HCT116 (cell line): ENCODE measurements around the gene CISD3. TPM values are rescaled to one million over a fixed set of nuclear protein-coding genes. Genes with fewer than 3 reads are reported as not detected.

Experiments used
- ATAC-seq: fragments of 200-7000 bp; cut with Tn5 transposase; 2 replicates; pipeline ENCODE4 v1.9.1; 2020; ENCODE audit warnings: mild to moderate bottlenecking, moderate library complexity
- BruUV-seq: library from RNA; stranded (reverse); fragments of 400-500 nt; replicated peaks from 2 replicates; lab custom pipeline; 2021; lab: Mats Ljungman, UMichigan
- CTCF ChIA-PET: fragments of 300-600 bp; sonication (Branson Sonifier 250); formaldehyde crosslinking; loops from one replicate; lab custom pipeline; 2021; ENCODE audit warnings: antibody characterized with exemption; lab: Charles Lee
- POLR2A ChIA-PET: fragments of 300-600, 350-600 bp; sonication (Branson Sonifier 250); formaldehyde crosslinking; loops from one replicate; lab custom pipeline; 2021; ENCODE audit warnings: antibody characterized with exemption; lab: Charles Lee
- RAD21 ChIA-PET, 2 experiments: fragments of 300-600 bp; sonication (Branson Sonifier 250); formaldehyde crosslinking; loops; one replicate each; lab custom pipeline; 2023; ENCODE audit warnings: low total read pairs in 2 of 2; ENCODE audit not compliant: uncharacterized antibody in 2 of 2, unreplicated experiment in 2 of 2, low non-redundant PET in 1 of 2; lab: Charles Lee
- DNase-seq: peaks from one replicate; pipeline ENCODE4 v3.0.0-alpha.2; 2010; ENCODE audit warnings: low read depth, low spot score
- H2AFZ ChIP-seq: fragments of 200-600 bp; shearing (Covaris generic), sonication (generic); 2 replicates; pipeline ENCODE4 v1.6.1; 2017; ENCODE audit warnings: low read depth, mixed run types, mixed read lengths, antibody characterized with exemption, low read length; ENCODE audit not compliant: poor library complexity, severe bottlenecking
- H3K27ac ChIP-seq: 2 replicates; pipeline ENCODE4 v1.5.1; 2012; ENCODE audit warnings: low read depth, low read length
- H3K27me3 ChIP-seq: fragments of 200-600 bp; sonication (generic); 2 replicates; pipeline ENCODE4 v1.6.1; 2016; ENCODE audit warnings: mixed run types, low read length, mixed read lengths; ENCODE audit not compliant: insufficient read depth
- H3K36me3 ChIP-seq, 2 experiments: fragments of 200-500 bp in 1 of 2; fragments of 200-600 bp in 1 of 2; sonication (Bioruptor generic) in 1 of 2; sonication (generic) in 1 of 2; 2 replicates each; pipeline versions ENCODE4 v1.5.1 to v1.6.1; 2014 to 2016; ENCODE audit warnings: low read length in 2 of 2, inconsistent platforms in 1 of 2, mixed read lengths in 1 of 2, mixed run types in 1 of 2; ENCODE audit not compliant: insufficient read depth in 2 of 2, control insufficient read depth in 1 of 2
- H3K4me1 ChIP-seq, 2 experiments: fragments of 200-600 bp in 1 of 2; sonication (generic) in 1 of 2; 2 replicates each; pipeline versions ENCODE4 v1.5.1 to v1.6.1; 2012 to 2017; ENCODE audit warnings: low read length in 2 of 2, inconsistent platforms in 1 of 2, mild to moderate bottlenecking in 1 of 2, mixed read lengths in 1 of 2, mixed run types in 1 of 2, moderate library complexity in 1 of 2; ENCODE audit not compliant: insufficient read depth in 2 of 2, control insufficient read depth in 1 of 2
- H3K4me2 ChIP-seq: fragments of 200-600 bp; sonication (generic); 2 replicates; pipeline ENCODE4 v1.6.1; 2017; ENCODE audit warnings: mixed run types, low read length, mixed read lengths
- H3K4me3 ChIP-seq, 2 experiments: fragments of 200-600 bp in 1 of 2; sonication (generic) in 1 of 2; replicated peaks in 1 of 2; 2 replicates each; pipeline ENCODE4 v1.5.1; 2011 to 2016; ENCODE audit warnings: low read length in 2 of 2, control low read depth in 1 of 2, low read depth in 1 of 2, mild to moderate bottlenecking in 1 of 2, mixed read lengths in 1 of 2, mixed run types in 1 of 2
- H3K79me2 ChIP-seq: fragments of 200-600 bp; sonication (generic); 2 replicates; pipeline ENCODE4 v1.6.1; 2017; ENCODE audit warnings: mild to moderate bottlenecking, mixed run types, low read length, moderate library complexity, mixed read lengths; ENCODE audit not compliant: insufficient read depth
- H3K9ac ChIP-seq: fragments of 200-600 bp; sonication (generic); 2 replicates; pipeline ENCODE4 v1.6.1; 2016; ENCODE audit warnings: low read length, mixed read lengths
- H3K9me2 ChIP-seq: fragments of 200-600 bp; sonication (generic), shearing (Covaris generic); 2 replicates; pipeline ENCODE4 v1.6.1; 2017; ENCODE audit warnings: mixed run types, mild to moderate bottlenecking, moderate library complexity; ENCODE audit not compliant: insufficient read depth
- H3K9me3 ChIP-seq, 2 experiments: fragments of 200-500 bp in 1 of 2; fragments of 200-600 bp in 1 of 2; sonication (Bioruptor generic) in 1 of 2; sonication (generic) in 1 of 2; 2 replicates each; pipeline ENCODE4 v1.6.1; 2014 to 2017; ENCODE audit warnings: low read length in 2 of 2, mixed read lengths in 2 of 2, inconsistent platforms in 1 of 2, low read depth in 1 of 2, mild to moderate bottlenecking in 1 of 2, mixed run types in 1 of 2, moderate library complexity in 1 of 2; ENCODE audit not compliant: control insufficient read depth in 1 of 2, insufficient read depth in 1 of 2
- H4K20me1 ChIP-seq: fragments of 200-600 bp; sonication (generic), shearing (Covaris generic); 2 replicates; pipeline ENCODE4 v1.6.1; 2017; ENCODE audit warnings: mixed run types, mild to moderate bottlenecking, moderate library complexity; ENCODE audit not compliant: insufficient read depth
- CEBPB ChIP-seq: IDR thresholded peaks from 2 replicates; pipeline ENCODE4 v1.6.1; 2012; ENCODE audit warnings: low read depth
- ELF1 ChIP-seq: IDR thresholded peaks from 2 replicates; pipeline ENCODE4 v1.6.1; 2012; ENCODE audit warnings: low read depth, borderline replicate concordance
- EZH2phosphoT487 ChIP-seq: fragments of 200-600 bp; IDR thresholded peaks from 2 replicates; pipeline ENCODE4 v1.6.1; 2018; ENCODE audit warnings: antibody characterized with exemption, borderline replicate concordance
- POLR2AphosphoS5 ChIP-seq: IDR thresholded peaks from 2 replicates; pipeline ENCODE4 v1.6.1; 2011; ENCODE audit warnings: mild to moderate bottlenecking, low read depth, low read length, moderate library complexity
- RAD21 ChIP-seq: IDR thresholded peaks from 2 replicates; pipeline ENCODE4 v1.6.1; 2012; ENCODE audit warnings: low read depth, mild to moderate bottlenecking
- SRF ChIP-seq: IDR thresholded peaks from 2 replicates; pipeline ENCODE4 v1.6.1; 2012; ENCODE audit warnings: low read depth
- ZNF274 ChIP-seq: fragments of 200-500 bp; sonication (Bioruptor generic); IDR thresholded peaks from 2 replicates; pipeline ENCODE4 v1.6.1; 2014; ENCODE audit warnings: mild to moderate bottlenecking, low read depth, low read length, inconsistent platforms
- intact Hi-C: fragments of 100-400 bp; cut with micrococcal nuclease; formaldehyde crosslinking; loops from 2 replicates; pipeline ENCODE4 v1.10.0; 2022
- total RNA-seq: library from RNA; stranded (reverse); gene quantifications from one replicate; pipeline ENCODE4 v1.2.1, GENCODE V29; 2021; ENCODE audit not compliant: unreplicated experiment
- TF ChIP-seq, protein P1 (sequence below): IDR thresholded peaks from 2 replicates; pipeline ENCODE4 v1.6.1; 2012; ENCODE audit warnings: low read depth
- TF ChIP-seq, protein P2 (sequence below): IDR thresholded peaks from 2 replicates; pipeline ENCODE4 v1.6.1; 2012
- TF ChIP-seq, protein P3 (sequence below): IDR thresholded peaks from 2 replicates; pipeline ENCODE4 v1.6.1; 2012

Gene CISD3
- total RNA-seq, 1 experiment from 2014 or later = 50.2 TPM

- TF ChIP-seq, protein P1, sequence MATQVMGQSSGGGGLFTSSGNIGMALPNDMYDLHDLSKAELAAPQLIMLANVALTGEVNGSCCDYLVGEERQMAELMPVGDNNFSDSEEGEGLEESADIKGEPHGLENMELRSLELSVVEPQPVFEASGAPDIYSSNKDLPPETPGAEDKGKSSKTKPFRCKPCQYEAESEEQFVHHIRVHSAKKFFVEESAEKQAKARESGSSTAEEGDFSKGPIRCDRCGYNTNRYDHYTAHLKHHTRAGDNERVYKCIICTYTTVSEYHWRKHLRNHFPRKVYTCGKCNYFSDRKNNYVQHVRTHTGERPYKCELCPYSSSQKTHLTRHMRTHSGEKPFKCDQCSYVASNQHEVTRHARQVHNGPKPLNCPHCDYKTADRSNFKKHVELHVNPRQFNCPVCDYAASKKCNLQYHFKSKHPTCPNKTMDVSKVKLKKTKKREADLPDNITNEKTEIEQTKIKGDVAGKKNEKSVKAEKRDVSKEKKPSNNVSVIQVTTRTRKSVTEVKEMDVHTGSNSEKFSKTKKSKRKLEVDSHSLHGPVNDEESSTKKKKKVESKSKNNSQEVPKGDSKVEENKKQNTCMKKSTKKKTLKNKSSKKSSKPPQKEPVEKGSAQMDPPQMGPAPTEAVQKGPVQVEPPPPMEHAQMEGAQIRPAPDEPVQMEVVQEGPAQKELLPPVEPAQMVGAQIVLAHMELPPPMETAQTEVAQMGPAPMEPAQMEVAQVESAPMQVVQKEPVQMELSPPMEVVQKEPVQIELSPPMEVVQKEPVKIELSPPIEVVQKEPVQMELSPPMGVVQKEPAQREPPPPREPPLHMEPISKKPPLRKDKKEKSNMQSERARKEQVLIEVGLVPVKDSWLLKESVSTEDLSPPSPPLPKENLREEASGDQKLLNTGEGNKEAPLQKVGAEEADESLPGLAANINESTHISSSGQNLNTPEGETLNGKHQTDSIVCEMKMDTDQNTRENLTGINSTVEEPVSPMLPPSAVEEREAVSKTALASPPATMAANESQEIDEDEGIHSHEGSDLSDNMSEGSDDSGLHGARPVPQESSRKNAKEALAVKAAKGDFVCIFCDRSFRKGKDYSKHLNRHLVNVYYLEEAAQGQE = no peak
- TF ChIP-seq SRF (no peak), ELF1 (no peak), EZH2phosphoT487 (no peak), POLR2AphosphoS5 (no peak), RAD21 (no peak), CEBPB (no peak), ZNF274 (no peak)
- TF ChIP-seq, protein P2, sequence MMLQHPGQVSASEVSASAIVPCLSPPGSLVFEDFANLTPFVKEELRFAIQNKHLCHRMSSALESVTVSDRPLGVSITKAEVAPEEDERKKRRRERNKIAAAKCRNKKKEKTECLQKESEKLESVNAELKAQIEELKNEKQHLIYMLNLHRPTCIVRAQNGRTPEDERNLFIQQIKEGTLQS = no peak
These were observed 39.8 kb upstream of the CISD3 start (continued) for GRCh38 chr17:38690386-38690785.

- H3K4me1 ChIP-seq = peaks cover 3 to 11% of the 10 kb centered on the region in 2 experiments; a peak in 2 of 4 replicates
These were observed 39.0 kb upstream of the CISD3 start for GRCh38 chr17:38691154-38691553.

More at GRCh38 chr17:38691154-38691553, 39.0 kb upstream of the CISD3 start:
- Histone ChIP-seq H3K27ac (no peak overlapping the region), H3K79me2 (no peaks in the 10 kb centered on the region), H3K4me2 (no peak overlapping the region), H3K27me3 (no peaks in the 10 kb centered on the region), H4K20me1 (no peaks in the 10 kb centered on the region), H2AFZ (no peak overlapping the region), H3K9ac (no peak overlapping the region), H3K4me3 (no peak overlapping the region), H3K9me2 (no peaks in the 10 kb centered on the region), H3K9me3 (no peaks in the 10 kb centered on the region), H3K36me3 (no peaks in the 10 kb centered on the region)
- intact Hi-C loops = no loop called here
- DNase-seq (no peak), ATAC-seq (no peak)
- no peak for TF ChIP-seq RAD21
- TF ChIP-seq CEBPB = no peak
- TF ChIP-seq, protein P3, sequence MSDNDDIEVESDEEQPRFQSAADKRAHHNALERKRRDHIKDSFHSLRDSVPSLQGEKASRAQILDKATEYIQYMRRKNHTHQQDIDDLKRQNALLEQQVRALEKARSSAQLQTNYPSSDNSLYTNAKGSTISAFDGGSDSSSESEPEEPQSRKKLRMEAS = no peak
- POLR2A ChIA-PET = interaction anchor here (1.0 kb wide), 1 partner anchor 163 kb away, joined by 3 read pairs; the partner anchor contains the start of gene RPL23
- RAD21 ChIA-PET = no interaction called here
- CTCF ChIA-PET = no interaction called here
- no TSS peak for BruUV-seq
